HG02642 (cell line): ENCODE results near the gene PARP12.
"Not testable (repeated sequence)": the region's sequence is repeated elsewhere in the genome, so short reads cannot be mapped to it uniquely, and the experiment has no call there.

Source experiments
- ATAC-seq: cut with Tn5 transposase; IDR thresholded peaks from one replicate; pipeline ENCODE4 v1.9.1; 2021; ENCODE audit warnings: mild to moderate bottlenecking; ENCODE audit not compliant: unreplicated experiment, poor library complexity

The PARP12 gene, protein sequence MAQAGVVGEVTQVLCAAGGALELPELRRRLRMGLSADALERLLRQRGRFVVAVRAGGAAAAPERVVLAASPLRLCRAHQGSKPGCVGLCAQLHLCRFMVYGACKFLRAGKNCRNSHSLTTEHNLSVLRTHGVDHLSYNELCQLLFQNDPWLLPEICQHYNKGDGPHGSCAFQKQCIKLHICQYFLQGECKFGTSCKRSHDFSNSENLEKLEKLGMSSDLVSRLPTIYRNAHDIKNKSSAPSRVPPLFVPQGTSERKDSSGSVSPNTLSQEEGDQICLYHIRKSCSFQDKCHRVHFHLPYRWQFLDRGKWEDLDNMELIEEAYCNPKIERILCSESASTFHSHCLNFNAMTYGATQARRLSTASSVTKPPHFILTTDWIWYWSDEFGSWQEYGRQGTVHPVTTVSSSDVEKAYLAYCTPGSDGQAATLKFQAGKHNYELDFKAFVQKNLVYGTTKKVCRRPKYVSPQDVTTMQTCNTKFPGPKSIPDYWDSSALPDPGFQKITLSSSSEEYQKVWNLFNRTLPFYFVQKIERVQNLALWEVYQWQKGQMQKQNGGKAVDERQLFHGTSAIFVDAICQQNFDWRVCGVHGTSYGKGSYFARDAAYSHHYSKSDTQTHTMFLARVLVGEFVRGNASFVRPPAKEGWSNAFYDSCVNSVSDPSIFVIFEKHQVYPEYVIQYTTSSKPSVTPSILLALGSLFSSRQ

DNA sequence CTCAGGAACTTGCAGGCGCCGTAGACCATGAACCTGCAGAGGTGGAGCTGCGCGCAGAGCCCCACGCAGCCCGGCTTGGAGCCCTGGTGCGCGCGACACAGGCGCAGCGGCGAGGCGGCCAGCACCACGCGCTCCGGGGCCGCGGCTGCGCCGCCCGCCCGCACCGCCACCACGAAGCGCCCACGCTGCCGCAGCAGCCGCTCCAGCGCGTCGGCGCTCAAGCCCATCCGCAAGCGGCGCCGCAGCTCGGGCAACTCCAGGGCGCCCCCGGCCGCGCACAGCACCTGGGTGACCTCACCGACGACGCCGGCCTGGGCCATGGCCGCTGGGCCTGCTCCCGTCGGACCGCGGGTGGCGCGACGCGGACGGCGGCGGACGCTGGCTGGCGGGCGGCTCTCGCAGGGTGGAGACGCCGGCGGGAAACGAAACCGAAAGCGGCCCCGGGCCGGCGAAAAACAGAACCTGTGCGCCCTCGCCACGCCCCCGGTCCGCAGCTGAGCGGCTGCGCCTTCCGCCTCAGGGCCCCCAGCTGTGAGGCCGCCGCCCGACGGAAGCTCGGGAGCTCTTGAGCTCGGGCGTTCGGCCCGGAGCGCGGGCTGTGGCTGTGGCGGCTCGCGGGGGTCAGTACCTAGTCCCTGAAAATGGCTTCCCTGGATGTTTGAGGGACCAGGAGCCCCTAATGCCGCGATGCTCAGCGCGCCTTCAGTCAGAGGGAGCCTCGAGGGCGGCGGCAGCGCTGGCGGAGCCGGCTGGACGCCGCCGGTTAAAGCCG lies at the start of gene PARP12:
PARP12 (minus strand) TSS at position 424 of the 772 bp plus-strand sequence; CDS start at position 320, 104 bp downstream.
- peak; percentile 86 for ATAC-seq

DNA sequence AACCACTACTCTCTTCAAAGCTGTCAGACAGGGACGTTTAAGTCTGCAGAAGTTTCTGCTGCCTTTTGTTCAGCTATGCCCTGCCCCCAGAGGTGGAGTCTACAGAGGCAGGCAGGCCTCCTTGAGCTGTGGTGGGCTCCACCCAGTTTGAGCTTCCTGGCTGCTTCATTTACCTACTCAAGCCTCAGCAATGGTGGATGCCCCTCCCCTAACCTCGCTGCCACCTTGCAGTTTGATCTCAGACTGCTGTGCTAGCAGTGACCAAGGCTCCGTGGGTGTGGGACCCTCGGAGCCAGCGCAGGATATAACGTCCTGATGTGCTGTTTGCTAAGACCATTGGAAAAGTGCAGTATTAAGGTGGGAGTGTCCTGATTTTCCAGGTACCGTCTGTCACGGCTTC lies 46.0 kb upstream of the PARP12 start:
- ATAC-seq, result not testable (repeated sequence)

DNA sequence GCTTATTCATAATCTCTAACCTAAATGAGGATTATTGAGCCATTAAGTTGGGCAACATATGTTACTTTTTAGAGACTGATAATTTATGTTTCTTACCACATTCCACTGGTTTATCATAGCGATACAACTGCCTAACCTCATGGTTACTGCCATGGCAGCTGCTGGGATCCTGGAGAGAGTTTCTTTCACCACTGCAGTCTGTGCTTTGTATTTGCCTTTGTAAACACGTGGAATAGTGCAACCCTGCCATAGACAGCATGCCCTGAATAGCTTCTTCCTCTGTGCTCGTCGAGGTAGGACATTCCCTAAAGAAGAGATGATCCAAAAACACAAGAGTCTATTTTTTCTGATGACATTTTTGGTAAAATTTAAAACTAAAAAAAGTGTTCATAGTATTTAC lies 33.7 kb upstream of the PARP12 start:
- no peak for ATAC-seq

DNA sequence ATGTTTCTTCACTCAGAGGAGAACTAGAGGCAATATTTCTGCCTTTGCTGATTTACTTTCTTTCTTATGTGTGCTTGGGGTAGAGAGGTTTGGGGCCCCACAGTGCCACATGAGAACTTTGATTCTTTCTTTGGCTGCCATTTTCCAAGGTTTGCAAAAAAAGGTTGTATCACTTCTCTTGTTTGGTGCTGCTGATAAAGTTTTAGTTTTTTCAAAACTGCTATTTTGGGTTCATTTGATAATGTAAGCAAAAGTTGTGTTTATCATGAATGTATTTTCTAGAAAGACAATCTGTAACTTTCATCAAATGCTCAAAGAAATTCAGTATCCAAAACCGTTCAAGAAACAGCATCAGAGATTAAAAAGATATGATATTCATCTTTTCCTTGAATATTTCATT lies 30.6 kb upstream of the PARP12 start:
- ATAC-seq, result no peak

DNA sequence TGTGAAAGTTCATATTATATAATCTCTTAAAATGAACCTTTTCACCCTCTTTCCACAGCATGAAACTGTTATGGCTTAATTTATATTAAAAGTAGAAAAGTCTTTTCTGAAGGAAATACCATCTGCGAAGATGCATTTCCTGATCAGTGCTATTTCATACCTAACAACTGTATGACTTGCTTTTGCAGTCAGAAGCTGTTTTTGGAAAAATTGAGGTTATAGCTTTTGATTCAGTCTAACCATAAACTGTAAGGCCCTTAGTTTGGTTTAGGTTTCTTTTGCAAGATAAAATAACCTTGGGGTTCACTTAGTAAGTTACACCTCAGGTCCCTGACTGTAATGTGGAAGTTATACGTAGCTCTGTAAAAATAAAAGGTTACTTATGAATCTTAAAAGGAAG lies 22.7 kb upstream of the PARP12 start:
- ATAC-seq, result no peak

DNA sequence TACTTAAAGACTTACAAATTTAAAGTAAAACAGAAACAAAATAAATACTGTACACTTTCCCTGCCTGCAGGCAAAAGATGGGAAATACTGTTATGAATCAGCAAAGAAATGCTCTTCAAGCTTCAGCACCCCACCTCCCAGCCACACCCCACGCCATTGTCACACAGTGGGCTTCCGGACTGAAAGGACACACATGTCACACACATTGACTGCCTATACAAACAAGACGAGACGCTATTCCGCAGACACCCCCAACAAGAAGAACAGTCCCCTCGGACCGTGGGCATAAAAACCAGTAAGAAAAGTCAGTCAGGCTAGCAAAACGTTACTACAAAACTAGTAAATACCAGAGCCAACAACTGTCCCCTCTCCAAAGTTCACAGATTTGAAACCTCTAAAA lies 22.2 kb upstream of the PARP12 start:
- peak; percentile 75 for ATAC-seq

DNA sequence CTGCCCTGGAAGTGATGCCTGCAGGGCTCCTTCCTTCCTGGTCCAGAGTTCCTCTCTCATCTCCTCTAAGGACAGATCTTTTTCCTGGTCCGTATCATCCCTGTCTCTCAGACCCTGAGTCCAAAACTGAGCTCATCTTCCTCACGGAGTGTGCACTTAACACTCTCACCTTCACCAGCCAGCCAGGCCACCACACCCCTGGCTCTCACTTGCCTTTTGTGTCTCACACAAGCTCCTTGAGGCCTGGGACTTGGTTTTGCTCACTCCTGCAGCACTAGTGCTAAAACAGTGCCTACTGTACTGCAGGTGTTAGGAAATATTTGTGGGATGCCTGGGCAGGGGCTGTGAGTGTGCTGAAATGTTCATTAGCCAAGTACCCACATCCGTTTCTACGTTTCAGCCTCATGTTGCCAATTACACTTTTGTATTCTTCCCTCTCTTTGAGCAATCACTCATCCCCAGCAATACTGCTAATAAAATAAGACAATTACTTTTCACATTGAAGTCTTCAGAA lies 21.4 kb upstream of the PARP12 start:
- ATAC-seq, result no peak

DNA sequence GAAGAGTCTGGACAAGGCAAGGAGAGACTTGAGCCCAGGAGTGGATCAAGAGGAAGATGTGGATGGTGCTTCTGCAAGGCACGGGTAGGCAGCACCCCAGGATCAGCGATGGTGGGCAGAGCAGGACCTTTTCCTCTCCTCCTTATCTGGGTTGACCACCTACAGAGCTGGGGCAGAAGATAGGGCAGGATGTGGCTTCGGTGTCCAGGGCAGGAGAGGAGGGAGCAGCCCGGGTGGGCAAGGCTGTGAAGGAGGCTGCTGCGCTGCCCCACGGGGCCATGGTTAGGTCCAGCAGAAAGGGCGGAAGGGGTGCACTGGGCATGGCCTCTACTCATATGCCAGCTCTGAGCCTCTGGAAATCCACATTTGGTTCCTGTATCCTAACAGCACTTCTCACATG lies 20.0 kb upstream of the PARP12 start:
- ATAC-seq, result no peak

DNA sequence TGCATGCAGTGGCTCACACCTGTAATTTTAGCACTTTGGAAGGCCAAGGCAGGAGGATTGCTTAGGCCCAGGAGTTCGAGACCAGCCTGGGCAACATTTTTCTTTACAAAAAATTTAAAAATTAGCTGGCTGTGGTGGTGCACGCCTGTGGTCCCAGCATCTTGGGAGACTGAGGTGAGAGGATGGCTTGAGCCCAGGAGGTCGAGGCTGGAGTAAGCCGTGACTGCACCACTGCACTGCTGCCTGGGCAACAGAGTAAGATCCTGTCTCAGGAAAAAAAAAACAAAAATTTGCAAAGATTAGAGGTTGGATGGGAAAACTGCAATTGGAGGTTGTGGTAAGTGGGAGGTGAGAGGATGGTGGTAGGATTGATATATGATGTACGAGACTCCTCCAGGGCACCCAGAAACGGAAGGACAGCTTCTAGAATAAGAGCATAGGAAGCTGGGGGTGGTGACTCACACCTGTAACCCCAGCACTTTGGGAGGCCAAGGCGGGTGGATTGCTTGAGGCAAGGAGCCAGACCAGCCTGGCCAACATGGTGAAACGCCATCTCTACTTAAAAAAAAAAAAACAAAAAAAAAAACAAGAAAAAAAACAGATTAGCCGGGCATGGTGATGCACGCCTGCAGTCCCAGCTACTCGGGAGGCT lies 19.1 kb upstream of the PARP12 start:
- ATAC-seq, result no peak

DNA sequence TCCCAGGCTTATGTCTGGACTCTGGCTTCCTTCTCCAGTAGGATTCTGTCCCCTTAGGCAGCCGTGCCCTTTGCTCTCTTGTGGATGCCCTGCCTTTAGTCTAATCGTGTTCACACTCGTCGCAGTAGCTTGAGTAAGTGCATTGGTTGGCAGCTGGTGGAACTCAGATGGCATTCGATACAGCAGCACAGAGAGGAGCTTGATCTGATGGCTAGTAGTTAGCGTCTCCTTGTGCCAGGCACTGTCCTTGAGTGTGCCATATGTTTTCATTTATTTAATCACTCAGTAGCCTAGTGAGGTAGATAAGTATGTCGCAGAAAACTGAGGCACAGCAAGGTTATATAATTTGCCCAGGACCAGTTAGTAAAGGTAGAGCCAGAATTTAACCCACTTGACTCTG lies 18.2 kb upstream of the PARP12 start:
- ATAC-seq, result no peak

DNA sequence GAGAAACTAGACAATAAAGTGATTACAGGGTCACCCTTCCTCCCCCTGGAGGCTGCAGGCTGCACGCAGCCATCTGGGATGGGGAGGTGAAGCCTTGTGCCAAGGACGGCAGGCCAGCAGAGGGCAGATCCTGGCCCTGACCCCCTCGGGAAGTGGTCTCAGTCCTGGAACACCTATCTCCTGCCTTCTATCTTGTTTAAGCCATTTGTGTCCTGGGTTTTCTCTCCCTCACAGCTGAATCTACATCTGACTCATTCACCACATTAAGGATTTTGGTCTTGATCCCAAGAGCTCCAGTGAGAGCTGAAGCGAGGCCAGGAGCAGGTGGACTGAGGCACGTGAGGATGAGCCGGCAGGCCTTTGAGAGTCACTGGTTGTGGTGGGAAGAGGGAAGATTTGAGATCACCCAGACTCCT lies 16.4 kb upstream of the PARP12 start:
- ATAC-seq, result no peak

DNA sequence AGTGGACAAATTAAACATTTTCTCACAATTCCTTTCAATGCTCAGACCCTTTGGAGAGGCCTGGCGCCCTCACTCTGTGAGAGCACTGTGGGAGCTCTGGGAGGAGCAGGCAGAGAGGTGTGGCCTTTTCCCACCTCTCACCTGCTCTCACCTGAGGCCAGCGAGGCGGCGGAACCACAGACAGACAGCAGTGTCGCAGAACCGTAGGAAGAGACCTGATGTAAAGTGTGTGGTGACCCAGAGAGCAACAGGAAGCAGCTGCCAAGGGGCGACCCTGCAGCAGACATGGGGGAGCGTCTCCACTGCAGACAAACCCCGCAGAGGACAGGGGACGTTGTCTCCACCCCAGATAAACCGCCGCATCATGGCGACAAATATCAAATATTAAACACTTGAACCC lies 15.6 kb upstream of the PARP12 start:
- ATAC-seq, result no peak

DNA sequence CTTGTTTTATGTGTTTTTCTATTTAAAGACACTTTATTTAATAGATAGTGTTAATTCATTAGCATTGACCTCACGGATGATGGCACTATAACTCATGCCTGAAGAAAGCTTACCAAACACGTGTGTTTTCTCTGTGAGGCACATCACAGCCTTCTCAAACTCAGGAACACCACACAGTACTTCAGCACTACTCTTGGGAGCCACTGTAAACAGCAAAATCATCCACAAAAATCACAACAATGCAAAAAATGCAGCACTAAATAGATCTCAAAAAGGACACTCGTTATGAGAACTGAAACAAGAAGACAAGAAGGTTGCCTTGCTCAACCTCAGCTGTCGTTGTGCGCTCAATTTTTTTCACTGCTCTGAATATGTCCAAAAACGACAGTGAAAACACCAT lies 12.0 kb upstream of the PARP12 start:
- ATAC-seq, result no peak

DNA sequence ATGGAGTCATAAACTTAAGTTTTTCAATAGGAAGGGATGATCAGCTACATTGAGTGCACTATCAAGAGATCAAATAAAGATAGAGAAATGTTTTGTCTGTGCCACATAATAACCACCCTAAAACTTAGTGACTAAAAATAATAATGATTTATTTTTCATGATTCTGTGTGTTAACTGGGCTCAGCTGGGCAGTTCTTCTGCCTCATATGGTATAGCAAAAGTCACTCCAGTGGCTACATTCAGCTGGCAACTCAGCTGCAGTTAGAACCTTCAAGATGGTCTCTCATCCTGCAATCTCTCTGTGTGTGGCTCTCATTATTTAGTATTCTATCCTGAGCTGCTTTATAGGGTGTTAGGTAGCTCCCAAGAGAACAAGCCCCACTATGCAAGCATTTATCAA lies 7.8 kb upstream of the PARP12 start:
- no peak for ATAC-seq

DNA sequence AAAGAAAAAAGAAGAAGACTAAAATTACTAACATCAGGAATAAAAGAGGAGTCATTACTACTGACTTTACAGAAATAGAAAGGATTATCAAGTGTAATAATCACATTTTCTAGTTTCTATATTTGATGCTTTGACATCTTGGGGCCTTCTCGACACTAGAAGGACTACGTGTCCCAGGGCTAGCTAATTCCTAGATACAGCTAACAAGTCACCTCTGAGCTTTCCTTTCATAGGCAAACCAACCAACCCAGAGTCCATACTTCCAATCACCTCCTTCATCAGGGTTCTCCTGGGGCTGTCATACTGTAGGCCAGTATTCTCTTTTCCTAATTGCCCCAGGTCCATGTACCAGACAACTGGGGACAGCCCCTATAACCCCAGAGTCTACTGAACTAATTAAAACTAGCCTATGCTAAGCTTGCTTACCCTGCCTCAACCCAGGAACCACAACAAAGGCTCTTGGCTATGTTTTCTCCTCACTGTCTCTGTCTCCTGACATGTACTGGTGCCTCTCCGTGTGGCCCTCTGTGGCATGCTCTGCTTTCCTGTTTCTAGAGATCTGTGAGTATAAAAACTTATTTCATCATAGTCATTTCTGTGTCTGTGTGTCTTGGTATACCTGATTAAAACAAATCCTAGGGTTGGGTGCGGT lies 6.7 kb upstream of the PARP12 start:
- no peak for ATAC-seq

DNA sequence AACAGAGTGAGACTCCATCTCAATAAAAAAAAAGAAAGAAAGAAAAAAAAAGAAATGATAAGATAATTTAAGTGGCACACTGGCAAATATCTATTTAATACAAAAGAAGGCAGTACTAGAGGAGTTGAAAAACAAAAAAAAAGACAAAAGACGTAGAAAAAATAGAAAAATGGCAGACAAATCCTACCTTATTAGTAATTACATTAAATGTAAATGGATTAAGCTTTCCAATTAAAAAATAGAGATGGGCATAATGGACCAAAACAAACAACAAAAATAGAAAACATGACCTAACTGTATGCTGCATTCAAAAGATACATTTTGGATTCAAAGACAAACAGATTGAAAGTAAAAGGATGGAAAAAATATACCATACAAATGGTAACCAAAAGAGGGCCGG lies 5.3 kb upstream of the PARP12 start:
- ATAC-seq, result no peak

DNA sequence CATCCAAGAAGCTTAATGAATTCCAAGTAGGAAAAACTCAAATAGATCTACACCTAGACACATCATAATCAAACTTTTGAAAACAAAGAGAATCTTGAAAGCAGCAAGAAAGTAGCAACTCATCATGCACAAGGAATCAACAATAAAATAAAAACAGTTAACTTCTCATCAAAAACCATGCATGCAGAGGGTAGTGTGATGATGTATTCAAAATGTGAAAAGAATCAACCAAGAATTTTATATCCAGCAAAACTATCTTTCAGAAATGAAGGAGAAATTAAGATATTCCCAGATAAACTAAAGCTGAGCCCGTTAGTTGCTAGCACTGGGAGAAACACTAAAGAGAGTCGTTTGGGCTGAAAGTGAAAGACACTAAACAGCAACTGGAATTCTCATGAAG lies 4.3 kb upstream of the PARP12 start:
- no peak for ATAC-seq

DNA sequence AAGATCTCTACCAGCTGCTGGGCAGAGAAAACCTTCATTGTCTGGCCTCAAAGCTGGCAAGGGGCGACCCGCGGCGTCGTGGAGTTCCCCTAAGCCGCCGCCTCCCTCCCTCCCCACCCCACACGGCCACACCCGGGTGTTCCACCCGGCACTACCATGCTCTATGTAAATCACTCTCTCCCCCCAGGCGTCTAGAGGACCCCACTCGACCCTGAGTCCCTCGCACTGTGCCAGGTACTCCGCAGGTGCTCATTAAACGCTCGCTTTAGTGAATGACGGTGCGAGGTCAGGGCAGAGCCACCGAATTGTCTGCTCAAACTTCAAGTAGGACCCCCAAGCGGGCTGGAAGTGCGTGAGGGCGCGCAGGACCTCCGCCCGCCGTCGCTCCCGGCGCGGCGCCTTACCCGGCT lies 628 bp downstream of the PARP12 start:
- ATAC-seq, result peak; percentile 43

DNA sequence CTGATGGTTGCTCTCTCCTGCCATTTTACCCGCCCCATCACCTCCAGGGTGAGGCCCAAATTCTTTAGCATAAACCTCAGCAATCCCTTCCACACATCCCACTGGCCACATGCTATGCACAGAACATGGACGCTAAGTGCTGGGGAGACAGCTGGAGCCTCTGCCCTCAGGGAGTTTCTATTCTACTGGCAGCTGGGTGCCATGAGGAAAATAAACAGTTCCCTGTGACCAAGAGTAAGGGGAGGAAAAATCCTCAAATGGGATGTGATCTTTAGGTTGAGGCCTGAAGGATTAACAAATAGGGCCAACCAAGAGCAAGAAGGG lies 1.2 kb downstream of the PARP12 start:
- ATAC-seq, result no peak
